Renal cortex interstitium (tissue), 11 donors: ENCODE data around the gene KDM5B. TPM values are rescaled to one million over a fixed set of nuclear protein-coding genes. Genes with fewer than 3 reads are reported as not detected.
"Not testable (repeated sequence)": the region's sequence is repeated elsewhere in the genome, so short reads cannot be mapped to it uniquely, and the experiment has no call there.

Experiments
- DNase-seq, 11 donors: peaks; one replicate each; pipeline ENCODE4 v3.0.0-alpha.2; 2013; ENCODE audit warnings: low read depth in 9 of 11, low spot score in 4 of 11; ENCODE audit errors: extremely low read depth in 1 of 11
- polyA plus RNA-seq, 3 donors: library from polyadenylated mRNA; unstranded; fragments of 120-200 nt; gene quantifications; one replicate each; pipeline ENCODE4 v1.2.1, GENCODE V29; 2013; ENCODE audit not compliant: insufficient read length in 3 of 3

The KDM5B gene
- polyA plus RNA-seq, 3 donors: 90.3 to 112 (median 104) TPM

DNA sequence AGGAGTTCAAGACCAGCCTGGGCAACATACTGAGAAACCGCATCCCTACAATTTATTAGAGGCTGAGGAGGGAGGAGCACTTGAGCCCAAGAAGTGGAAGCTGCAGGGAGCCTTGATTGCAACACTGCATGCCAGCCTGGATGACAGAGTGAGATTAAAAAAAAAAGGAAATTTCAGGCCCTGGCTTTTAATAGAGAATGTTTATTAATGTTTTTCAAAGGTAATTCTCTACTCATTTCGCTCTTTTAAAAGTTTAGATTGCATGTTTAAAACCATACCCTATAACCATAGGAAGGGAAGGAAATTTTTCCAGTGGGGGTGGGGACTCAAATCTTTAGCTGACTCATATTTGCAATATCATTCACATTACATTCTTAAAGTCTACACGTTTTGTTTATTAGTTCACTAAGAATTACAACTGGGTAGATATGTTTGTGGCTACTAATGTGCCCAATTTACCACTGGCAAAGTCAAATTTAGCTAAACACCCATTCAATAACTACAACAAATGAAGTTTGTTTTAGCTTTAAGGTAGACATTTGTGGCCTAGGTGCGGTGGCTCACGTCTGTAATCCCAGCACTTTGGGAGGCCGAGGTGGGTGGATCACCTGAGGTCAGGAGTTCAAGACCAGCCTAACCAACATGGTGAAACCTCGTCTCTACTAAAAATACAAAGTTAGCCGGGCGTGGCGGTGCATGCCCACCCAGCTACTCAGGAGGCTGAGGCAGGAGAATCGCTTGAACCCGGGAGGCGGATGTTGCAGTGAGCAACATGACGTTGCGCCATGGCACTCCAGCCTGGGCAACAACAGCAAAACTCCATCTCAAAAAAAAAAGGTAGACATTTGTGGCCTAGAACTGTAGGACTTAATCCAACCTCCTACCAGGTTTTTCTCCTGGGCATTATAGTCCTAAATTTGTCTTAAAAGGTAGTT lies 5.0 kb downstream of the KDM5B start:
- DNase-seq: no peak

DNA sequence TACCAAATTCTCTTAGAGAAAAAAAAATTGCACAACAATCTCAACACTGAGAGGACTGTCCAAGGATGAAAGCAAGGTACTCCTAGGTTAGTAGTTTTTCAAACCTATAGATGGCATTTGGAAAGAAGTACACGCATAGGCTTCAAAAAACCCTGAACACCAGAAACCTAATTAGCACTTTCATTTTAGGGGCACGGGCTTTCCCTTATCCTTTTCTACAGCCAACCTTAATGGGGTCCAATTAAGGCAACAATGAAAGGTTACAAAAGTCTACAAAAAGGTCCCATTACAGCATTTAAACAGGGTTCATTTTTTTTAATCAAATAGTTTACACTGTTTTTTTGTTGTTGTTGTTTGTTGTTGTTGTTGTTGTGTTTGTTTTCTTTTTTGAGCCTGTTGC lies 6.2 kb downstream of the KDM5B start:
- DNase-seq: no peak

DNA sequence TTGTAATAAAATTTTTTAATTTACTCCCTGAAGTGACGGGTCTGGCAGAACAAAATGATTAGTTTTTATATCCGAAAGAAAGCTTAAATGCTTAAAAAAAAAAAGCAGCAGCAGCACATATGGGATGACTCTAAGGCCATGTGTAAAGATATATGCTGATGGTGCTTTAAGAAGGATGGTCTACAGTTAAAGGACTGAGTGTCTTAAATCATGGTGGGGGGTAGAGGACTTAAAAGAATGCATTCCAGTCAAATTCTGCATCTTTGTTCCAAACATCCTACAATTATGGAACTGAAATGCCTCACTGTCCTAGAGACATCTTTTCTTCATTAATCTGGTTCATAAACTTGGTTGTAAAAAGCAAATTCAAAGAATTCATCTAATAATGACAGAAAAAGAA lies 7.0 kb downstream of the KDM5B start:
- DNase-seq: no peak

DNA sequence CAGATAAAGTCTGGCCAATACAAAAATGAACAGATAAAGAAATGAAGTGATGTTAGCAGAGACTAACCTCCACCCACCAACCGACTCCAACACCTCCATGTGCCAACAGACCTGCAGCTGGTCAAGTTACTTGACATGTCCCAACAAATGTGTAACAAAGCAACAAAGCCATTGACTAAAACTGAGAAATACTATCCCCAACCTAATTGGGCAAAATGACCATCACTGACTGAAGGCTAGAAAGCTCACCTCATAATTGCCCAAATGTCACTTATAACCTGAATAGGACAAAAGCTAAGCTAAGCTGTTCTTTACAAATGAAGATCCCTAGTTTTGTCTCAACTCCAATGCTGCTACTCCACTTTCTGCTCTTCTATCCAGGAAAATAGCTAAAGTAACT lies 7.5 kb downstream of the KDM5B start:
- DNase-seq: no peak

DNA sequence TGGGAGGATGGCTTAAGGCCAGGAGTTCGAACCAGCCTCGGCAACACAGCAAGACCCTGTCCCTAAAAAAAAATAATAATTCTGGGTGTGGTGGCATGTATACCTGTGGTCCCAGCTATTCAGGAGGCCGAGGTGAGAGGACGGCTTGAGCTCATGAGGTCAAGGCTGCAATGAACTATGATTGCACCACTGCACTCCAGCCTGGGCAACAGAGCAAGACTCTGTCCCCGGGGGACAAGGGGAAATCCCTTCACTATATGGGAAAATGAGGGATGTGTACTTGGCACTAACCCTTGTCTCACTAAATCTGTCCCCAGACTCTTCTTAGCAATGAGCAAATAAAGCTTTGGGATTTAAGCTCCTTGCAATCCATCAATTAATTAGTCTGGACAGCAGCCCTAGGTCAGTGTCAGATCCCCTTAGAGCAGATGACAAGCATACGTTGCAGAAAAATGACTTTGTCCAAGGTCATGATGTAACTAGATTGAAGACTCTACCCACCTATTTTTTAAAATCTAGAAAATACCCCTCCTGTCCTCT lies 9.4 kb downstream of the KDM5B start:
- DNase-seq: no peak

DNA sequence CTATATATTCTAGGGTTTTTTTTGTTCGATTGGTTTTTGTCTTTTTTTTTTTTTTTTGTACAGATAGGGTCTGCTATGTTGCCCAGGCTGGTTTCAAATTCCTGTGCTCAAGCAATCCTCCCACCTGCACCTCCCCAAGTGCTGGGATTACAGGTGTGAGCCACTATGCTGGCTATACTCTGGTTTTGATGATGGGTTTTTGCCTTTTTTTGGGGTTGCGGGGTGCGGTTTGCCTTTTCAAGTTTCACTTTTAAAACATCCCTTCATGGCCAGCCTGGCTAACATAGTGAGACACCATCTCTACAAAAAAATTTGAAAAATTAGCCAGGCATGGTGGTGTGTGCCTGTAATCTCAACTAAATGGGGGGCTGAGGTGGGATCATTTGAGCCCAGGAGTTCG lies 10.0 kb downstream of the KDM5B start:
- no peak for DNase-seq

DNA sequence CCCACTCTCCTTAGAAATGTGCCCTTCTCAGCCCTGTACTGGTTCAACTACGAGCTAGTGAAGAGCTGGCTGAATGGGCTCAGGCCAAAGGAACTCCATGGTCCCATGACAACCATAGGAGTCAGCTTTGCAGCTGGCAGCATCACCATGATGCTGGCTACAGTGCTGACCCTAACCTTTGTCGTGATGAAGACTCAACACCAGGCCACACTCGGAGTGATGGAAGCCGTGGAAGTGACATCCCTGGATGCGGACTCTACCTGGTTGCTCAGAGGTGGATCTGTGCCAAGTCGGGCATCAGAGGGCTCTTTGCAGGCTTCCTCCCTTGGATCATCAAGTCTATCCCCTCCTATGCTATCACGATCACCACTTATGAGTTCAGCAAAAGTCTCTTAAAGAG lies 11.6 kb downstream of the KDM5B start:
- no peak for DNase-seq

DNA sequence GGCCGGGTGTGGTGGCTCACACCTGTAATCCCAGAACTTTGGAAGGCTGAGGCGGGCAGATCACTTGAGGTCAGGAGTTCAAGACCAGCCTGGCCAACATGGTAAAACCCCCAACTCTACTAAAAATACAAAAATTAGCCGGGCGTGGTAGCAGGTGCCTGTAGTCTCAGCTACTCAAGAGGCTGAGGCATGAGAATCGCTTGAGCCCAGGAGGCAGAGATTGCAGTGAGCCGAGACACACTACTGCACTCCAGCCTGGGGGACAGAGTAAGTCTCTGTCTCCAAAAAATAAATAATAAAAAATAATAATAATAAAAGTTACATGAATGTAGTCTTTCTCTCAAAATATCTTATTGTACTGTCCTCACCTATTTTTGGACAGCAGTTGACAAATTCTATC lies 13.3 kb downstream of the KDM5B start:
- DNase-seq: not testable (repeated sequence)

DNA sequence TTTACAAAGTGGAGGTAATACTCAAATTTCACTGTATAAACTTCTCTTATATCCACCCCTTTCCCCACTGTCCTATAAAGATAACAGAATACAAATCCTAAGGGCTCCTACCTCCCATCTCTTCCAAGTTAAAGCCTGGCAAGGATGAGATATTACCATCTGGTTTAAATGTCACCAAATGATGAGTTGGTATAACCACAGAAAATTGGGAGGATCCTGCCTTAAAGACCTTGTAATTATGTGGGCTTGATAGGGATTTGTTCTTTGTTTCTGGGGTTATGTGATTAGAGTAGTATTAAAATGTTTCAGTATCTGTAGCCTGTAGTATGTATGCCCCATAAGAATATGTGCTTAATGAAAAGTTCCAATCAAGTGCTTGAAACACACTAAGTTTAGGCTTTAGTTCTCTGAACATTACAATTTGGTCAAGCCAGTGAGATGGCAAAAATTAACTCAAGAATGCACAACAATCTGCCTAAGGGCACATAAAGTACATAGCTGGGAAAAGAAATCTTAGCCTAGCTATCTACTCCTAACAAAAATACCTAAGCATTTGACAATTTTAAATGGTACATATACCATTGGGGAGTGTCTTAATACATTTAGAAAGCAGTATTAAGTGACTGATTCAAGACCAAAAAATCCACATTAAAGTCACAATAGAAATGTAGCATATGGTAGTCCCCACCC lies 14.0 kb downstream of the KDM5B start:
- no peak for DNase-seq

DNA sequence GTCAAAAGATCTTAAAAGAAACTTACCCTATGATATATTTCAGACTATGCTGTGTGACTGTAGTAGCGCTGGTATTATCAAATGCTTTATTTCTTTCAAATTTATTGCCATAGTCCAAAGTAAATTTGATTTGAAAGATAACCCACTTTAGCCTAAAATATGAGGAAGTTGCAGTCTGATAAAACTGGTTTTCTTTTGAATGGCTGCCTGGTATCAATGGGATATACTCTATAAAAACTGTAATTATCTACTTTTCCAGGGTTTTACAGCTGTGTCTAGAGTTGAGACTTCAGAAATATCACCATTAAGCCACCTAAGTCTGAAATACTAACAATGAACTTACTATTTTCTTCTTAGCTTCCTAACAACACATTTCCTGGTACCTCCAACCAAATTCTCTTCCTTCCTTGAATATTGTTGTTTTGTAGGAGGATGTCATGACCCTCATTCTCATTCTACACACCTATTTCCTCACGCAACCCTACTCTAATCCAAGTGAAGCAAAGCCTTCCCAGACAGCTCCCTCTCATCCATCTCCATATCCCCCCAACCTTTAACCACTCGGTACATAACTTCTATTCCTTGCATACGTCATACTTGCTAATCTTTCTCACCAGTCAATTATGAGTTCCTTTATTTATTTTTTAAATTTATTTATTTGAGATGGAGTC lies 17.0 kb downstream of the KDM5B start:
- DNase-seq: no peak

DNA sequence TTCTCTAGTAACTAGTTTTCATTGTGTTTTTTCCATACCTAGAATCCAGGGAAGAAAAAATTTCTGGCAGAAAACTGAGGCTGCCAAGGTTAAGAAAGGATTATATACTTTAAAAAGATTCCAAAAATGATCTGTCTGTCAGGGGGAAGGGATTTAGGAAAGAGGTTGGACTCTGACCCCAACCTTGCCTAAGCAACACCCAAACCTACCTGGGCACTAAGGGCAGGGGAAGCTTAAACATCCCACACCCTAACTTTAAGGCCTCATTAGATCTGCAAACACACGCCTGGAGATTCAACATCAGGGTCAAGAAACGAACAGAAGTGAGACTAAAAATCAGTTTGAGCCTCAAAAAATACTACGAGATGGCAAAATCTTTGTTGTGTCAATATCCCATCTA lies 19.4 kb downstream of the KDM5B start:
- DNase-seq: no peak

DNA sequence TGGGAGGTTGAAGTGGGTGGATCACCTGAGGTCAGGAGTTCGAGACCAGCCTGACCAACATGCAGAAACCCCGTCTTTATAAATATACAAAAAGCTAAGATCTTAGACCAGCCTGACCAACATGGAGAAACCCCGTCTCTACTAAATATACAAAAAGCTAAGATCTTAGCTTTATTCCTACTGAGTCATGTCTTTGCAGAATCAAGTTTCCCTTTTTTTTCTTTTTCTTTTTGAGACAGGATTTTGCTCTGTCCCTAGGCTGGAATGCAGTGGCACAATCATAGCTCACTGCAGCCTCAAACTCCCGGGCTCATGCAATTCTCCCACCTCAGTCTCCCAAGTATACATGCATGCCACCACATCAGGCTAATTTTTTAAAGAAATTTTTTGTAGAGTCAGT lies 21.4 kb downstream of the KDM5B start:
- DNase-seq: no peak

DNA sequence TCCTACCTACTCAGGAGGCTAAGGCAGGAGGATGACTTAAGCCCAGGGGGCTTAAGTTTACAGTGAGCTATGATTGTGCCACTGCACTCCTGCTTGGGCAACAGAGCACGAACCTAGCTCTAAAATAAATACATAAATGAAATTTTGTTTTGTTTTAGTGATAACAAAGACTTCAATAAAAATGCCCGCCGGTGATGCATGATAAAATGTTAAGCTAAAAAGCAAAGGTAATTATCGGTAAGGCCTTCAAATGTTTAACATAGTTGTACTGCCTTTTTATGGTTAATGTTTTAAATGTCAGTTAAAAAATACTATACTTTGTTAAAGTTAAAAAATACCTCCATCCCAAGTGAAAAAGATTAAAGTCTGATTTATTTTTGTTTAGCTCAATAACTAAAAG lies 27.0 kb downstream of the KDM5B start:
- no peak for DNase-seq

DNA sequence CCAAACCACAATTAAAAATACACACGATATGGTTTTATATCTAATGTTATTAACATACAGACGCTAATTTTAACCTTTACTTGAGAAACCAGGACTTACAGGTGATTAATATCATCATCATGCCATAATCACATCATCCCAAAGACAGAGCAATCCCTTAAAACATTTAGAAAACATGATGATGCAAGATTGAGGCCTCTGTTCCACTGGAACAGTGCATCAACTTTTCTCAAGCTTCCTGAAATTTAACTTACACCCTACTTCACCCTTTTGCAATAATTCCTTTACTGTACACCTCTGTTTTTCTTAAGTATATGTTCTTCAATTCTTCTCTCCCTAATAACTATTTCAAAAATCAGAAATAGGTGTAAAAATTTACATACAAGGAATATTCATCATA lies 38.1 kb downstream of the KDM5B start:
- no peak for DNase-seq

DNA sequence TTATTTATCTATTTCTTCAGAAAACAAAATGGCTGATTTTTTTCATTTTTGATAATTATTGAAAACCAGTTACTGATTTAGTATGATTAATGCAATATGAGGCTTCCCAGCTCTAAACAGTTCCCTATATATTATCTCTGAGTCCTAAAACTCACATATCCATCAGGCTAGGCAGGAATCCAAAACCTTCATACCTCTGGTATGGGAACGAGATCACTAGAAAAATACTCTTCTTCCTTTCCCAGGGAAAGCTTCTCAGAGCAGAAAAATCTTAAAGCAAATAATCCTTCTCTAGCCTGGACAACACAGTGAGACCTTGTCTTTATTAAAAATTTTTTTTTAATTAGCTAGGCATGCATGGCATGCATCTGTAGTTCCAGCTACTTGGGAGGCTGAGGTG lies 42.5 kb downstream of the KDM5B start:
- DNase-seq: no peak

DNA sequence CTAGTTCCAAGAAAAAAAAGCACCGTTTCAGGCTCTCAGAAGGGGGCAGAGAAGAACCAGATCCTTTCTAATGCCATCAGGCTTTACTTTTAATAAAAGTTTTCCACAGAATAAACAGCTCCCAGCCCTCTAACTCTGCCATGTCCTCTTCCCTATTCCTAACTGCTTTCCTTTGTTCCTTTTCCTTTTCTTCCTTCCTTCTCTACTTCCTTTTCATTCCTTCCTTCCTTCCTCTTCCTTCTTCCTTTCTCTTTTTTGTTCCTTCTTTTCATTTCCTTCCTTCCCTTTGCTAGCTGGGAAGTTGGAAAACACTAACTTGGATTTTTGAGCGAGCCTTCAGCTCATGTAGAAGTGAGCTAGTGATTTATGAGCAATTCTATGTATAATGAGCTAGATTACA lies 46.2 kb downstream of the KDM5B start:
- no peak for DNase-seq

DNA sequence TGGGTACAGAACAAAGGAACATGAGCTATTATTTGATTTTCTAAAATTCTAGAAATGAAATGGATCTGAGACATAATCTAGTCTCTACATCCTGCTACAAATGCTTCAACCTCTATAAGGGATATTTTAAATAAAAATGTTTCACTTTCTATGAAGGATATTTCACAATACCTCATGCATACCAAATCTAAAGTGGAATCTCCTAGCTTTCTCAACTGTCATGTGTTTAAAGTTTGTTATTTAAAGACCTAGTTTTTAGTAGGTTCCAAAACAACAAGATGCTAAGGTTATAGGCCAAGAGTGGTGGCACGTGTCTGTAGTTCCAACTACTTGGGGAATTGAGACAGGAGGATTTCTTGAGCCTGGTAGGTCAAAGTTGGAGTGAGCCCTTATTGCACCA lies 47.6 kb downstream of the KDM5B start:
- no peak for DNase-seq

DNA sequence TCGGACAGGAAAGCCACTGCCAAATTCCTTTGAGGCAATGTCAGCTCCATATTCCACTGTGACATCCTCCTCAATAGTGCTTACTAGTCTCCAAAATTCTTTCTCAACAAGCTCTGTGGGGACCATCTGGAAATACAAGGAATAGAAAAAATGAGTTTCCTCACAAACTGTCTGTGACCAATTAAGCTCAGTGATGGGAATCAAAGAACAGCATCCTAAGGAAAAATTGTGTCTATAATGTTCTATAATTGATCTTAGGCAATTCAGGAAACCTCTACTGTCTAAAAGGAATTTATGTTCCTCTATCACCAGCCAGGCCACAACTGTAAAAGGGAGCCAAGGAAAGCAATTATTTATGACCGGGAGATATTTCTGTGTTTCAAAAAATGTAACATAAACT lies 51.8 kb downstream of the KDM5B start:
- no peak for DNase-seq

DNA sequence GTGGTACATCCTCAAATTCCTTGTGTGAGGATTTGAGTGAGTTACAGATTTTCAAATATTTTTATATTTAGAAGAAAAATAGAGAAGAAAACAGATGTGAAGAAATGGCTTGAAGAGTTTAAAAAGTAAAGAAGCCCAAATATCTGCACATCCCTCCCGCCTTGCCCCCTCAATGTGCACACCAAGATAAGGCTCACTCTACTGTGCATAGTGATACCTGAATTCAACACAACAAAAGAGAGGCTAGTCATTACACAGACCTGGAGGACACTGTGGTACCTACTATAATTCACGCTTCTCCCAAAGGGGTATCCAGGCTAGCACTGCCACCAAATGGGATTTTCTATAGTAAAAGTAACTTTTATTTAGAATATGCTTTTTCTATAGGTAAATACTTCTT lies 53.9 kb downstream of the KDM5B start:
- DNase-seq: no peak

DNA sequence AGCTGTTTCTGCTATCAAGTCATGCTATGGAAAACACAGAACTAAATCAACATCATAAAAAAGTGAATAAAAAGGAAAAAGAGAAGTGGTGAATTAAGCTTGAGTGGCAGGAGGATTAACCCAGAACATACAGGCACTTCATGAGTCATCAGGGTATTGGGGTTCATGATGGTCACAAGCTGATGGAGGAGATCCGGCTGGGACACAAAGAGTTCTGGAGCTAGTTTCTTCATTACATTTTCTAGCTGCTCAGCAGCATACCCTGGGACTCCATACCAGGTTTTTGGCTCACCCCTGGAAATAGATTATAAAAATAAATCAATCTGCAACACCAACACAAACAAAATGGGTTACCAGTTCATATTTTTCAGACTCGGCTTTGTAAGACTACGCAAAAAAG lies 55.4 kb downstream of the KDM5B start:
- peak; percentile 31 to 82 (median 49) for DNase-seq
